H1 (cell line): ENCODE data around the gene GTPBP6.

Experiments used
- CHD1 ChIP-seq: IDR thresholded peaks from 2 replicates; pipeline ENCODE4 v1.6.1; 2012; ENCODE audit warnings: low read depth, low read length, improper control_type of control experiment
- USF2 ChIP-seq: IDR thresholded peaks from 2 replicates; pipeline ENCODE4 v1.6.1; 2011; ENCODE audit warnings: low read length, improper control_type of control experiment

- no peak for TF ChIP-seq CHD1
- TF ChIP-seq USF2 = no peak
Observed at GRCh38 chrX:367866-368265, 49.3 kb upstream of the GTPBP6 start.
